ENCODE results near the gene PLA2G4F. TPM values are rescaled to one million over a fixed set of nuclear protein-coding genes. Genes with fewer than 3 reads are reported as not detected.

PLA2G4F gene
- total RNA-seq, 1 donor from 2014 or later, result not detected

- H3K9me3 Mint-ChIP-seq (ENCODE audit: unreplicated experiment), result no peaks in the 10 kb centered on the region
- peak; percentile 38 for DNase-seq (ENCODE audit: extremely low spot score, unreplicated experiment)
- TF ChIP-seq CTCF (IDR thresholded peaks at IDR 0.05), result no peak
- H3K27me3 Mint-ChIP-seq (ENCODE audit: unreplicated experiment), result peaks cover 28% of the 10 kb centered on the region
- no peak overlapping the region for H3K4me3 Mint-ChIP-seq (ENCODE audit: unreplicated experiment)
- no peaks in the 10 kb centered on the region for H3K36me3 Mint-ChIP-seq (ENCODE audit: unreplicated experiment)
- H3K4me1 Mint-ChIP-seq (ENCODE audit: unreplicated experiment), result no peaks in the 10 kb centered on the region
- no peak overlapping the region for H3K27ac Mint-ChIP-seq (ENCODE audit: unreplicated experiment)
Observed at GRCh38 chr15:42136513-42136912, 19.9 kb downstream of the PLA2G4F start.

GRCh38 chr15:42135351-42135750, 21.1 kb downstream of the PLA2G4F start:
- H3K4me1 Mint-ChIP-seq (ENCODE audit: unreplicated experiment), result no peaks in the 10 kb centered on the region
- TF ChIP-seq CTCF (IDR thresholded peaks at IDR 0.05), result no peak
- H3K9me3 Mint-ChIP-seq (ENCODE audit: unreplicated experiment), result no peaks in the 10 kb centered on the region
- no peaks in the 10 kb centered on the region for H3K36me3 Mint-ChIP-seq (ENCODE audit: unreplicated experiment)
- no peak overlapping the region for H3K4me3 Mint-ChIP-seq (ENCODE audit: unreplicated experiment)
- DNase-seq (ENCODE audit: extremely low spot score, unreplicated experiment), result no peak
- H3K27me3 Mint-ChIP-seq (ENCODE audit: unreplicated experiment), result peaks cover 32% of the 10 kb centered on the region
- no peak overlapping the region for H3K27ac Mint-ChIP-seq (ENCODE audit: unreplicated experiment)

GRCh38 chr15:42134617-42135245, 21.7 kb downstream of the PLA2G4F start:
- H3K27me3 Mint-ChIP-seq (ENCODE audit: unreplicated experiment), result peaks cover 36% of the 10 kb centered on the region
- H3K36me3 Mint-ChIP-seq (ENCODE audit: unreplicated experiment), result no peaks in the 10 kb centered on the region
- H3K4me3 Mint-ChIP-seq (ENCODE audit: unreplicated experiment), result no peak overlapping the region
- no peak for DNase-seq (ENCODE audit: extremely low spot score, unreplicated experiment)
- TF ChIP-seq CTCF (IDR thresholded peaks at IDR 0.05), result no peak
- no peak overlapping the region for H3K27ac Mint-ChIP-seq (ENCODE audit: unreplicated experiment)
- no peaks in the 10 kb centered on the region for H3K9me3 Mint-ChIP-seq (ENCODE audit: unreplicated experiment)
- no peaks in the 10 kb centered on the region for H3K4me1 Mint-ChIP-seq (ENCODE audit: unreplicated experiment)

- DNase-seq (ENCODE audit: extremely low spot score, unreplicated experiment), result peak; percentile 84
- peaks cover 37% of the 10 kb centered on the region for H3K27me3 Mint-ChIP-seq (ENCODE audit: unreplicated experiment)
- peak; percentile 54 for TF ChIP-seq CTCF (IDR thresholded peaks at IDR 0.05)
- H3K9me3 Mint-ChIP-seq (ENCODE audit: unreplicated experiment), result no peaks in the 10 kb centered on the region
- no peaks in the 10 kb centered on the region for H3K36me3 Mint-ChIP-seq (ENCODE audit: unreplicated experiment)
- no peak overlapping the region for H3K4me3 Mint-ChIP-seq (ENCODE audit: unreplicated experiment)
- no peaks in the 10 kb centered on the region for H3K4me1 Mint-ChIP-seq (ENCODE audit: unreplicated experiment)
- no peak overlapping the region for H3K27ac Mint-ChIP-seq (ENCODE audit: unreplicated experiment)
Observed at GRCh38 chr15:42133886-42134502, 22.4 kb downstream of the PLA2G4F start.

GRCh38 chr15:42133356-42133755, 23.1 kb downstream of the PLA2G4F start:
- Mint-ChIP-seq H3K4me3 (ENCODE audit: unreplicated experiment) (no peak overlapping the region), H3K36me3 (ENCODE audit: unreplicated experiment) (no peaks in the 10 kb centered on the region), H3K9me3 (ENCODE audit: unreplicated experiment) (no peaks in the 10 kb centered on the region), H3K27me3 (ENCODE audit: unreplicated experiment) (peaks cover 40% of the 10 kb centered on the region), H3K4me1 (ENCODE audit: unreplicated experiment) (no peaks in the 10 kb centered on the region), H3K27ac (ENCODE audit: unreplicated experiment) (no peak overlapping the region)
- TF ChIP-seq CTCF (IDR thresholded peaks at IDR 0.05), result no peak
- DNase-seq (ENCODE audit: extremely low spot score, unreplicated experiment), result peak; percentile 51
